WI38 (cell line): ENCODE results near the gene CCL17.

Experiments used
- H3K4me3 ChIP-seq: 2 replicates; pipeline ENCODE4 v1.5.1; 2011; ENCODE audit warnings: low read depth, mild to moderate bottlenecking, control low read depth, low read length
- TF ChIP-seq, protein P1 (sequence below): IDR thresholded peaks from 2 replicates; pipeline ENCODE4 v1.5.1; 2012; ENCODE audit warnings: low read depth, mild to moderate bottlenecking, control low read depth, low read length

Gene CCL17

DNA sequence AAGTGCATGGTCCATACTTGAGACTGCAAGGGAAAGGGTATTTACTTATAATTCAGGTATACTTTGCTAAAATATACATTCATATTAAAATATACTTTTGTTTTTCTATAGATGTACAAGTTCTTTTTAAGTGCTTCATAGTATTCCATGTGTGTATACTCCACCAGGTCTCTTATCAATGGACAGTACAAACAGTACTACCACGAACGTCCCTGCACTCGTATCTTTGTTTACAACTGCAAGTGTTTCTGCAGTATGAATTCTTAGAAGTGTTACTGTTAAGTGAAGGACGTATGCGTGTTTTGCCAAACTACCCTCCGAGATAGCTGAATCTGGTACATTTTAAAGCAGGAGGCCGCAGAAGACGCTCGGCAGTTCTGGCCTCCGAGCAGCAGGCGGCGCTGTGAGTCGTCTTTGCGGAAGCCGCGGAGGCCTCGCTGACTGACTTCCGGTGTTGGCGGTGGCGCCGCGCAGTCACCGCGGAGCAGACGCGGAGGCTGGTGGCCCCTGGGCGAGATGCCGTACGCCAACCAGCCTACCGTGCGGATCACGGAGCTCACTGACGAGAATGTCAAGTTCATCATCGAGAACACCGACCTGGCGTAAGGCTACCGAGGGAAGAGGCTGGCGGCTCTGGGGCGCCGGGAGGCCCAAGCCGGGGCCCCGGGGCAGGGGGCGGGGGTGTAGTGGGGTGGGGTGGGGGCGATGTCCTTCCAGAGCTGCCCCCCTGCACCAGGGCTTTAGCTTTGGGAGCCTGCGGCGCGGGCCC lies 57.8 kb downstream of the CCL17 start, which contains the start of gene POLR2C:
POLR2C (plus strand) TSS at position 471 of the 769 bp plus-strand sequence; CDS start at position 517, 46 bp downstream.
- TF ChIP-seq, protein P1, sequence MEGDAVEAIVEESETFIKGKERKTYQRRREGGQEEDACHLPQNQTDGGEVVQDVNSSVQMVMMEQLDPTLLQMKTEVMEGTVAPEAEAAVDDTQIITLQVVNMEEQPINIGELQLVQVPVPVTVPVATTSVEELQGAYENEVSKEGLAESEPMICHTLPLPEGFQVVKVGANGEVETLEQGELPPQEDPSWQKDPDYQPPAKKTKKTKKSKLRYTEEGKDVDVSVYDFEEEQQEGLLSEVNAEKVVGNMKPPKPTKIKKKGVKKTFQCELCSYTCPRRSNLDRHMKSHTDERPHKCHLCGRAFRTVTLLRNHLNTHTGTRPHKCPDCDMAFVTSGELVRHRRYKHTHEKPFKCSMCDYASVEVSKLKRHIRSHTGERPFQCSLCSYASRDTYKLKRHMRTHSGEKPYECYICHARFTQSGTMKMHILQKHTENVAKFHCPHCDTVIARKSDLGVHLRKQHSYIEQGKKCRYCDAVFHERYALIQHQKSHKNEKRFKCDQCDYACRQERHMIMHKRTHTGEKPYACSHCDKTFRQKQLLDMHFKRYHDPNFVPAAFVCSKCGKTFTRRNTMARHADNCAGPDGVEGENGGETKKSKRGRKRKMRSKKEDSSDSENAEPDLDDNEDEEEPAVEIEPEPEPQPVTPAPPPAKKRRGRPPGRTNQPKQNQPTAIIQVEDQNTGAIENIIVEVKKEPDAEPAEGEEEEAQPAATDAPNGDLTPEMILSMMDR, result peak; percentile 81
- H3K4me3 ChIP-seq, result peak within 1 kb of the TSS; percentile 90

DNA sequence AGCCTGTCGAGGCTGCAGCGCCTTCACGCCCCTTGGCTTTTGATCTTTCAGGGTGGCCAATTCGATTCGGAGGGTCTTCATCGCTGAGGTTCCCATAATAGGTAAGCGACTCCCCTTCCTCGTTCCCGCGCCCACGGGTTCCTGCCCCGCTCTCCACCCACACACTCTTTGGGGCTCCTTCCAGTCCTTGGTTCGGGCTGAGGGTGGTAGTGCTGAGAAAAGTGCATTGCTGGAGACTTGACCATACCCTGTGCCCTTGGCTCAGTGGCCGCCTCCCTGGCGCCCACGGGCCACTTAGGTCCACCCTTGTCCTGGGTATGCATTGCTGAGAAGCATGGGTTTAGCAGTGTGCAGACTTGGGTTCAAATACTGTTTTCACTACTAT lies 58.4 kb downstream of the CCL17 start:
- TF ChIP-seq, protein P1, result no peak
- H3K4me3 ChIP-seq, result peak overlapping the region; percentile 90

DNA sequence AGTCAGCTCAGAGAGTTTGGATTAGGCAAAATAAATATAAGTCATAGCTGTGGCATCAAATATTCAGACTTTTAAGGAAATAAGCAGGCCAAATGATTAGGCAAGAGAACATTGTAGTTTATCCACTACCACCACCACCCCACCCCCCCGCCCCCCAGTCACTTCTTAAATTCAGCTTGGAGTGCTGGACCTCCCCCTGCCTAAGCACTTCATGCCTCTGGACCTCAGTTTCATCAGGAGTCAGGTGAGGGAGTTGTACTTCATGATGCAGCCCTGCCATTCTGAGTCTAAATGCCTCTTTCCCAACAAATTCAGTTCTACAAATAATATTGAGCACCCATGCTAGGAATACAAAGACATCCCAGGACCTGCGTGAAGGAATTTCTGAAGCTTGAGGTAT lies 60.0 kb downstream of the CCL17 start:
- no peak overlapping the region for H3K4me3 ChIP-seq
- TF ChIP-seq, protein P1, result no peak
